HCT116 (cell line): ENCODE measurements around the gene SEC31B. TPM values are rescaled to one million over a fixed set of nuclear protein-coding genes. Genes with fewer than 3 reads are reported as not detected.

Experiments used
- ATAC-seq: fragments of 200-7000 bp; cut with Tn5 transposase; 2 replicates; pipeline ENCODE4 v1.9.1; 2020; ENCODE audit warnings: mild to moderate bottlenecking, moderate library complexity
- BruUV-seq: library from RNA; stranded (reverse); fragments of 400-500 nt; replicated peaks from 2 replicates; lab custom pipeline; 2021; lab: Mats Ljungman, UMichigan
- CTCF ChIA-PET: fragments of 300-600 bp; sonication (Branson Sonifier 250); formaldehyde crosslinking; loops from one replicate; lab custom pipeline; 2021; ENCODE audit warnings: antibody characterized with exemption; lab: Charles Lee
- POLR2A ChIA-PET: fragments of 300-600, 350-600 bp; sonication (Branson Sonifier 250); formaldehyde crosslinking; loops from one replicate; lab custom pipeline; 2021; ENCODE audit warnings: antibody characterized with exemption; lab: Charles Lee
- RAD21 ChIA-PET, 2 experiments: fragments of 300-600 bp; sonication (Branson Sonifier 250); formaldehyde crosslinking; loops; one replicate each; lab custom pipeline; 2023; ENCODE audit warnings: low total read pairs in 2 of 2; ENCODE audit not compliant: uncharacterized antibody in 2 of 2, unreplicated experiment in 2 of 2, low non-redundant PET in 1 of 2; lab: Charles Lee
- DNase-seq: peaks from one replicate; pipeline ENCODE4 v3.0.0-alpha.2; 2010; ENCODE audit warnings: low read depth, low spot score
- H2AFZ ChIP-seq: fragments of 200-600 bp; shearing (Covaris generic), sonication (generic); 2 replicates; pipeline ENCODE4 v1.6.1; 2017; ENCODE audit warnings: low read depth, mixed run types, mixed read lengths, antibody characterized with exemption, low read length; ENCODE audit not compliant: poor library complexity, severe bottlenecking
- H3K27ac ChIP-seq: 2 replicates; pipeline ENCODE4 v1.5.1; 2012; ENCODE audit warnings: low read depth, low read length
- H3K27me3 ChIP-seq: fragments of 200-600 bp; sonication (generic); 2 replicates; pipeline ENCODE4 v1.6.1; 2016; ENCODE audit warnings: mixed run types, low read length, mixed read lengths; ENCODE audit not compliant: insufficient read depth
- H3K36me3 ChIP-seq, 2 experiments: fragments of 200-500 bp in 1 of 2; fragments of 200-600 bp in 1 of 2; sonication (Bioruptor generic) in 1 of 2; sonication (generic) in 1 of 2; 2 replicates each; pipeline versions ENCODE4 v1.5.1 to v1.6.1; 2014 to 2016; ENCODE audit warnings: low read length in 2 of 2, inconsistent platforms in 1 of 2, mixed read lengths in 1 of 2, mixed run types in 1 of 2; ENCODE audit not compliant: insufficient read depth in 2 of 2, control insufficient read depth in 1 of 2
- H3K4me1 ChIP-seq, 2 experiments: fragments of 200-600 bp in 1 of 2; sonication (generic) in 1 of 2; 2 replicates each; pipeline versions ENCODE4 v1.5.1 to v1.6.1; 2012 to 2017; ENCODE audit warnings: low read length in 2 of 2, inconsistent platforms in 1 of 2, mild to moderate bottlenecking in 1 of 2, mixed read lengths in 1 of 2, mixed run types in 1 of 2, moderate library complexity in 1 of 2; ENCODE audit not compliant: insufficient read depth in 2 of 2, control insufficient read depth in 1 of 2
- H3K4me2 ChIP-seq: fragments of 200-600 bp; sonication (generic); 2 replicates; pipeline ENCODE4 v1.6.1; 2017; ENCODE audit warnings: mixed run types, low read length, mixed read lengths
- H3K4me3 ChIP-seq, 2 experiments: fragments of 200-600 bp in 1 of 2; sonication (generic) in 1 of 2; replicated peaks in 1 of 2; 2 replicates each; pipeline ENCODE4 v1.5.1; 2011 to 2016; ENCODE audit warnings: low read length in 2 of 2, control low read depth in 1 of 2, low read depth in 1 of 2, mild to moderate bottlenecking in 1 of 2, mixed read lengths in 1 of 2, mixed run types in 1 of 2
- H3K79me2 ChIP-seq: fragments of 200-600 bp; sonication (generic); 2 replicates; pipeline ENCODE4 v1.6.1; 2017; ENCODE audit warnings: mild to moderate bottlenecking, mixed run types, low read length, moderate library complexity, mixed read lengths; ENCODE audit not compliant: insufficient read depth
- H3K9ac ChIP-seq: fragments of 200-600 bp; sonication (generic); 2 replicates; pipeline ENCODE4 v1.6.1; 2016; ENCODE audit warnings: low read length, mixed read lengths
- H3K9me2 ChIP-seq: fragments of 200-600 bp; sonication (generic), shearing (Covaris generic); 2 replicates; pipeline ENCODE4 v1.6.1; 2017; ENCODE audit warnings: mixed run types, mild to moderate bottlenecking, moderate library complexity; ENCODE audit not compliant: insufficient read depth
- H3K9me3 ChIP-seq, 2 experiments: fragments of 200-500 bp in 1 of 2; fragments of 200-600 bp in 1 of 2; sonication (Bioruptor generic) in 1 of 2; sonication (generic) in 1 of 2; 2 replicates each; pipeline ENCODE4 v1.6.1; 2014 to 2017; ENCODE audit warnings: low read length in 2 of 2, mixed read lengths in 2 of 2, inconsistent platforms in 1 of 2, low read depth in 1 of 2, mild to moderate bottlenecking in 1 of 2, mixed run types in 1 of 2, moderate library complexity in 1 of 2; ENCODE audit not compliant: control insufficient read depth in 1 of 2, insufficient read depth in 1 of 2
- H4K20me1 ChIP-seq: fragments of 200-600 bp; sonication (generic), shearing (Covaris generic); 2 replicates; pipeline ENCODE4 v1.6.1; 2017; ENCODE audit warnings: mixed run types, mild to moderate bottlenecking, moderate library complexity; ENCODE audit not compliant: insufficient read depth
- CEBPB ChIP-seq: IDR thresholded peaks from 2 replicates; pipeline ENCODE4 v1.6.1; 2012; ENCODE audit warnings: low read depth
- EZH2 ChIP-seq: fragments of 200-600 bp; sonication (generic); IDR thresholded peaks from 2 replicates; pipeline ENCODE4 v1.6.1; 2017; ENCODE audit warnings: antibody characterized with exemption, mixed run types
- EZH2phosphoT487 ChIP-seq: fragments of 200-600 bp; IDR thresholded peaks from 2 replicates; pipeline ENCODE4 v1.6.1; 2018; ENCODE audit warnings: antibody characterized with exemption, borderline replicate concordance
- FOSL1 ChIP-seq: IDR thresholded peaks from 2 replicates; pipeline ENCODE4 v1.6.1; 2012; ENCODE audit warnings: low read depth
- JUND ChIP-seq: IDR thresholded peaks from 2 replicates; pipeline ENCODE4 v1.6.1; 2012
- POLR2A ChIP-seq: IDR thresholded peaks from 2 replicates; pipeline ENCODE4 v1.7.0; 2011; ENCODE audit warnings: borderline replicate concordance; ENCODE audit not compliant: insufficient read depth, insufficient read length; ENCODE audit errors: extremely low read depth
- POLR2AphosphoS5 ChIP-seq: IDR thresholded peaks from 2 replicates; pipeline ENCODE4 v1.6.1; 2011; ENCODE audit warnings: mild to moderate bottlenecking, low read depth, low read length, moderate library complexity
- SIN3A ChIP-seq: IDR thresholded peaks from 2 replicates; pipeline ENCODE4 v1.6.1; 2012; ENCODE audit warnings: low read depth
- SRF ChIP-seq: IDR thresholded peaks from 2 replicates; pipeline ENCODE4 v1.6.1; 2012; ENCODE audit warnings: low read depth
- TCF7L2 ChIP-seq: IDR thresholded peaks from 2 replicates; pipeline ENCODE4 v1.7.0; 2011; ENCODE audit warnings: borderline replicate concordance, inconsistent platforms; ENCODE audit not compliant: insufficient read depth, insufficient read length; ENCODE audit errors: extremely low read depth
- ZFX ChIP-seq: fragments of 450-650 bp; IDR thresholded peaks from 2 replicates; pipeline ENCODE4 v1.6.1; 2017
- ZNF274 ChIP-seq: fragments of 200-500 bp; sonication (Bioruptor generic); IDR thresholded peaks from 2 replicates; pipeline ENCODE4 v1.6.1; 2014; ENCODE audit warnings: mild to moderate bottlenecking, low read depth, low read length, inconsistent platforms
- intact Hi-C: fragments of 100-400 bp; cut with micrococcal nuclease; formaldehyde crosslinking; loops from 2 replicates; pipeline ENCODE4 v1.10.0; 2022
- total RNA-seq: library from RNA; stranded (reverse); gene quantifications from one replicate; pipeline ENCODE4 v1.2.1, GENCODE V29; 2021; ENCODE audit not compliant: unreplicated experiment
- TF ChIP-seq, protein P1 (sequence below): IDR thresholded peaks from 2 replicates; pipeline ENCODE4 v1.6.1; 2012; ENCODE audit warnings: low read depth
- TF ChIP-seq, protein P2 (sequence below): IDR thresholded peaks from 2 replicates; pipeline ENCODE4 v1.6.1; 2012
- TF ChIP-seq, protein P3 (sequence below): IDR thresholded peaks from 2 replicates; pipeline ENCODE4 v1.6.1; 2011; ENCODE audit warnings: mild to moderate bottlenecking, low read length, moderate library complexity; ENCODE audit not compliant: insufficient replicate concordance; ENCODE audit errors: extremely low read depth
- TF ChIP-seq, protein P4 (sequence below), 3 experiments: fragments of 200-600 bp in 1 of 3; sonication (generic) in 1 of 3; IDR thresholded peaks in 2 of 3; conservative IDR thresholded peaks in 1 of 3; 2 replicates each; pipeline ENCODE4 v1.5.1; 2012 to 2017; ENCODE audit warnings: low read depth in 2 of 3, low read length in 2 of 3, antibody characterized with exemption in 1 of 3, borderline replicate concordance in 1 of 3, control low read depth in 1 of 3, mild to moderate bottlenecking in 1 of 3, mixed read lengths in 1 of 3, mixed run types in 1 of 3, moderate library complexity in 1 of 3; ENCODE audit not compliant: insufficient read depth in 1 of 3

SEC31B gene
- total RNA-seq, 1 experiment from 2014 or later, result 30.9 TPM

DNA sequence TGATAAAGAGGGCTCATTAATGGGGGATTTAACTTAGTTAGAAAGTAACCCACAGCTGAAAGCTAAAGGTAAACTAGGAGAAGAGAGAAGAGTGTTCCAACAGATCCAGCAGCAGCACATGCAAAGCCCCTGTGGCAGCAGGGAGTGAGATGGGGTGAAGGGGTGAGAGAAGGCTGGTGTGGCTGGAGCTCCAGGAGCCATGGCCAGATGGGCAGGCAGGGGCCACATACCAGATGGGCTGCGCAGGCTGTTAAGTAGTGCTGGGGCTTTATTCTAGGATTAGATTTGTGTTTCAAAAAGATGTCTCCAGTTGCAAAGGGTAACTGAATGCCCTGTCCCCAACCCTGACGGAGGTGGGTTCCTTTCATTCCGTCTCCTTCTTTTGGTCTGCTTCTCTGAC is 49.3 kb upstream of the SEC31B start:
- H3K27me3 ChIP-seq, result no peaks in the 10 kb centered on the region
- H2AFZ ChIP-seq, result no peak overlapping the region
- intact Hi-C loops, result loop anchor here (5.0 kb wide), 1 partner anchor 253 kb away; no protein-coding TSS in a partner anchor
- H3K9ac ChIP-seq, result no peak overlapping the region
- no TSS peak for BruUV-seq
- no peaks in the 10 kb centered on the region for H3K9me2 ChIP-seq
- H3K36me3 ChIP-seq, result no peaks in the 10 kb centered on the region
- no peak overlapping the region for H3K4me2 ChIP-seq
- CTCF ChIA-PET, result interaction anchor here (0.8 to 10.7 kb wide), 11 partner anchors 8 to 320 kb away, joined by 3 to 182 read pairs (median 6); partner anchors contain the start of genes HIF1AN and PAX2
- DNase-seq (no peak), ATAC-seq (no peak)
- peaks cover 0 to 13% of the 10 kb centered on the region in 2 experiments; a peak in 2 of 4 replicates for H3K4me1 ChIP-seq
- no peak overlapping the region for H3K4me3 ChIP-seq
- H3K9me3 ChIP-seq, result no peaks in the 10 kb centered on the region
- TF ChIP-seq ZFX, result no peak
- TF ChIP-seq SIN3A, result no peak
- TF ChIP-seq, protein P1, sequence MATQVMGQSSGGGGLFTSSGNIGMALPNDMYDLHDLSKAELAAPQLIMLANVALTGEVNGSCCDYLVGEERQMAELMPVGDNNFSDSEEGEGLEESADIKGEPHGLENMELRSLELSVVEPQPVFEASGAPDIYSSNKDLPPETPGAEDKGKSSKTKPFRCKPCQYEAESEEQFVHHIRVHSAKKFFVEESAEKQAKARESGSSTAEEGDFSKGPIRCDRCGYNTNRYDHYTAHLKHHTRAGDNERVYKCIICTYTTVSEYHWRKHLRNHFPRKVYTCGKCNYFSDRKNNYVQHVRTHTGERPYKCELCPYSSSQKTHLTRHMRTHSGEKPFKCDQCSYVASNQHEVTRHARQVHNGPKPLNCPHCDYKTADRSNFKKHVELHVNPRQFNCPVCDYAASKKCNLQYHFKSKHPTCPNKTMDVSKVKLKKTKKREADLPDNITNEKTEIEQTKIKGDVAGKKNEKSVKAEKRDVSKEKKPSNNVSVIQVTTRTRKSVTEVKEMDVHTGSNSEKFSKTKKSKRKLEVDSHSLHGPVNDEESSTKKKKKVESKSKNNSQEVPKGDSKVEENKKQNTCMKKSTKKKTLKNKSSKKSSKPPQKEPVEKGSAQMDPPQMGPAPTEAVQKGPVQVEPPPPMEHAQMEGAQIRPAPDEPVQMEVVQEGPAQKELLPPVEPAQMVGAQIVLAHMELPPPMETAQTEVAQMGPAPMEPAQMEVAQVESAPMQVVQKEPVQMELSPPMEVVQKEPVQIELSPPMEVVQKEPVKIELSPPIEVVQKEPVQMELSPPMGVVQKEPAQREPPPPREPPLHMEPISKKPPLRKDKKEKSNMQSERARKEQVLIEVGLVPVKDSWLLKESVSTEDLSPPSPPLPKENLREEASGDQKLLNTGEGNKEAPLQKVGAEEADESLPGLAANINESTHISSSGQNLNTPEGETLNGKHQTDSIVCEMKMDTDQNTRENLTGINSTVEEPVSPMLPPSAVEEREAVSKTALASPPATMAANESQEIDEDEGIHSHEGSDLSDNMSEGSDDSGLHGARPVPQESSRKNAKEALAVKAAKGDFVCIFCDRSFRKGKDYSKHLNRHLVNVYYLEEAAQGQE, result no peak
- no peak for TF ChIP-seq JUND
- TF ChIP-seq TCF7L2, result no peak
- TF ChIP-seq EZH2, result no peak
- no peak for TF ChIP-seq POLR2A
- TF ChIP-seq POLR2AphosphoS5, result no peak
- TF ChIP-seq CEBPB, result no peak
- no peak for TF ChIP-seq ZNF274
- TF ChIP-seq, protein P2, sequence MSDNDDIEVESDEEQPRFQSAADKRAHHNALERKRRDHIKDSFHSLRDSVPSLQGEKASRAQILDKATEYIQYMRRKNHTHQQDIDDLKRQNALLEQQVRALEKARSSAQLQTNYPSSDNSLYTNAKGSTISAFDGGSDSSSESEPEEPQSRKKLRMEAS, result no peak
- TF ChIP-seq, protein P3, sequence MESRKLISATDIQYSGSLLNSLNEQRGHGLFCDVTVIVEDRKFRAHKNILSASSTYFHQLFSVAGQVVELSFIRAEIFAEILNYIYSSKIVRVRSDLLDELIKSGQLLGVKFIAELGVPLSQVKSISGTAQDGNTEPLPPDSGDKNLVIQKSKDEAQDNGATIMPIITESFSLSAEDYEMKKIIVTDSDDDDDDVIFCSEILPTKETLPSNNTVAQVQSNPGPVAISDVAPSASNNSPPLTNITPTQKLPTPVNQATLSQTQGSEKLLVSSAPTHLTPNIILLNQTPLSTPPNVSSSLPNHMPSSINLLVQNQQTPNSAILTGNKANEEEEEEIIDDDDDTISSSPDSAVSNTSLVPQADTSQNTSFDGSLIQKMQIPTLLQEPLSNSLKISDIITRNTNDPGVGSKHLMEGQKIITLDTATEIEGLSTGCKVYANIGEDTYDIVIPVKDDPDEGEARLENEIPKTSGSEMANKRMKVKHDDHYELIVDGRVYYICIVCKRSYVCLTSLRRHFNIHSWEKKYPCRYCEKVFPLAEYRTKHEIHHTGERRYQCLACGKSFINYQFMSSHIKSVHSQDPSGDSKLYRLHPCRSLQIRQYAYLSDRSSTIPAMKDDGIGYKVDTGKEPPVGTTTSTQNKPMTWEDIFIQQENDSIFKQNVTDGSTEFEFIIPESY, result no peak
- TF ChIP-seq FOSL1, result no peak
- TF ChIP-seq EZH2phosphoT487, result no peak
- TF ChIP-seq, protein P4, sequence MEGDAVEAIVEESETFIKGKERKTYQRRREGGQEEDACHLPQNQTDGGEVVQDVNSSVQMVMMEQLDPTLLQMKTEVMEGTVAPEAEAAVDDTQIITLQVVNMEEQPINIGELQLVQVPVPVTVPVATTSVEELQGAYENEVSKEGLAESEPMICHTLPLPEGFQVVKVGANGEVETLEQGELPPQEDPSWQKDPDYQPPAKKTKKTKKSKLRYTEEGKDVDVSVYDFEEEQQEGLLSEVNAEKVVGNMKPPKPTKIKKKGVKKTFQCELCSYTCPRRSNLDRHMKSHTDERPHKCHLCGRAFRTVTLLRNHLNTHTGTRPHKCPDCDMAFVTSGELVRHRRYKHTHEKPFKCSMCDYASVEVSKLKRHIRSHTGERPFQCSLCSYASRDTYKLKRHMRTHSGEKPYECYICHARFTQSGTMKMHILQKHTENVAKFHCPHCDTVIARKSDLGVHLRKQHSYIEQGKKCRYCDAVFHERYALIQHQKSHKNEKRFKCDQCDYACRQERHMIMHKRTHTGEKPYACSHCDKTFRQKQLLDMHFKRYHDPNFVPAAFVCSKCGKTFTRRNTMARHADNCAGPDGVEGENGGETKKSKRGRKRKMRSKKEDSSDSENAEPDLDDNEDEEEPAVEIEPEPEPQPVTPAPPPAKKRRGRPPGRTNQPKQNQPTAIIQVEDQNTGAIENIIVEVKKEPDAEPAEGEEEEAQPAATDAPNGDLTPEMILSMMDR (IDR thresholded peaks at IDR 0.05 in 2 of 3, conservative IDR thresholded peaks at IDR 0.05 in 1 of 3; ENCODE audit: borderline replicate concordance in 1 of 3, insufficient read depth in 1 of 3, low read depth in 2 of 3, low read length in 2 of 3), result no peak
- TF ChIP-seq SRF, result no peak
- H4K20me1 ChIP-seq, result no peaks in the 10 kb centered on the region
- no peak overlapping the region for H3K27ac ChIP-seq
- RAD21 ChIA-PET, result interaction anchor here (1.4 to 1.9 kb wide), 2 partner anchors 310 kb away, joined by 8 to 10 read pairs; no protein-coding TSS in a partner anchor
- no peaks in the 10 kb centered on the region for H3K79me2 ChIP-seq
- POLR2A ChIA-PET, result interaction anchor here (0.6 to 1.6 kb wide), 3 partner anchors 175 to 401 kb away, joined by 3 to 6 read pairs (median 6); partner anchors contain the start of gene SEMA4G
